Retinal pigment epithelial cell (primary cell): ENCODE data around the gene SHB.

Experiments
- DNase-seq: peaks from one replicate; pipeline ENCODE4 v3.0.0-alpha.2; 2010; ENCODE audit warnings: low read depth
- H3K4me3 ChIP-seq: 2 replicates; pipeline ENCODE4 v1.5.1; 2011; ENCODE audit warnings: mild to moderate bottlenecking, low read length, control low read depth, moderate library complexity
- TF ChIP-seq, protein P1 (sequence below): conservative IDR thresholded peaks from 2 replicates; pipeline ENCODE4 v1.5.1; 2011; ENCODE audit warnings: low read depth, low read length, control low read depth, inconsistent platforms

SHB gene

DNA sequence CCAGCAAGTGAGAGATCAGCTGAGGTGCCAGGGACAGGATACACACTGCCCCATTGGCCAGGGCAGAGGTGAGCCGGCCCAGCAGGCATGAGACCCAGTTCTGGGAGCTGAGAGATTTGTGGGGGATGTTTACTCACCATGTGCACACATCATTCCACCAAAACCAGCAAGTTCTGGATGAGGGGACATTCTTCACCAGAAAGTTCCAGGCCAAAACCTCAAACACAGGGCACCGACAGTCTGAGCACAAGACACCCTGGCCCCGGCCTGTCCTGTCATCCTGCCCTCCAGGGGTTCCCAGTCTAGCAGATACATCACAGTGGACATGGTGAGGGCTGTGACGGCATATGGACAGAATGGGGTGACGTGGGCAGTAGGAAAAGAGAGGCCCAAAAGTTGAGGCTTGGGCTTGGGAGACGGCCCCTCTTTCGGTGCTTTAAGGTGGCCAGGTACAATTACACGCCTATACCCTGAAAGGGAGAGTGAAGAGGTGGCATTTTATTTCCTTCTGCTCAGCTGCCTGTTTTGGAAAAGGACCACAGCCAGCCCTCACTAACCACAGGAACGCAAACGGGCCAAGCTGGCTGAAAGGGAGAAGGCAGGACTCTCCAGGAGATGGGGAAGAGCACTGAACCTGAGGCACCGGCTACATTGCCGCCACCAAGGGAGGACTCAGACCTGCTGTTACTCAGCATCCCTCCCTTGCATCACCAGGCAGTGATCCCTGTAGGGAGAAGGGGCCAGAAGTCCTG, 64.0 kb downstream of the SHB start:
- TF ChIP-seq, protein P1, sequence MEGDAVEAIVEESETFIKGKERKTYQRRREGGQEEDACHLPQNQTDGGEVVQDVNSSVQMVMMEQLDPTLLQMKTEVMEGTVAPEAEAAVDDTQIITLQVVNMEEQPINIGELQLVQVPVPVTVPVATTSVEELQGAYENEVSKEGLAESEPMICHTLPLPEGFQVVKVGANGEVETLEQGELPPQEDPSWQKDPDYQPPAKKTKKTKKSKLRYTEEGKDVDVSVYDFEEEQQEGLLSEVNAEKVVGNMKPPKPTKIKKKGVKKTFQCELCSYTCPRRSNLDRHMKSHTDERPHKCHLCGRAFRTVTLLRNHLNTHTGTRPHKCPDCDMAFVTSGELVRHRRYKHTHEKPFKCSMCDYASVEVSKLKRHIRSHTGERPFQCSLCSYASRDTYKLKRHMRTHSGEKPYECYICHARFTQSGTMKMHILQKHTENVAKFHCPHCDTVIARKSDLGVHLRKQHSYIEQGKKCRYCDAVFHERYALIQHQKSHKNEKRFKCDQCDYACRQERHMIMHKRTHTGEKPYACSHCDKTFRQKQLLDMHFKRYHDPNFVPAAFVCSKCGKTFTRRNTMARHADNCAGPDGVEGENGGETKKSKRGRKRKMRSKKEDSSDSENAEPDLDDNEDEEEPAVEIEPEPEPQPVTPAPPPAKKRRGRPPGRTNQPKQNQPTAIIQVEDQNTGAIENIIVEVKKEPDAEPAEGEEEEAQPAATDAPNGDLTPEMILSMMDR = no peak
- H3K4me3 ChIP-seq = no peak overlapping the region
- DNase-seq = no peak

DNA sequence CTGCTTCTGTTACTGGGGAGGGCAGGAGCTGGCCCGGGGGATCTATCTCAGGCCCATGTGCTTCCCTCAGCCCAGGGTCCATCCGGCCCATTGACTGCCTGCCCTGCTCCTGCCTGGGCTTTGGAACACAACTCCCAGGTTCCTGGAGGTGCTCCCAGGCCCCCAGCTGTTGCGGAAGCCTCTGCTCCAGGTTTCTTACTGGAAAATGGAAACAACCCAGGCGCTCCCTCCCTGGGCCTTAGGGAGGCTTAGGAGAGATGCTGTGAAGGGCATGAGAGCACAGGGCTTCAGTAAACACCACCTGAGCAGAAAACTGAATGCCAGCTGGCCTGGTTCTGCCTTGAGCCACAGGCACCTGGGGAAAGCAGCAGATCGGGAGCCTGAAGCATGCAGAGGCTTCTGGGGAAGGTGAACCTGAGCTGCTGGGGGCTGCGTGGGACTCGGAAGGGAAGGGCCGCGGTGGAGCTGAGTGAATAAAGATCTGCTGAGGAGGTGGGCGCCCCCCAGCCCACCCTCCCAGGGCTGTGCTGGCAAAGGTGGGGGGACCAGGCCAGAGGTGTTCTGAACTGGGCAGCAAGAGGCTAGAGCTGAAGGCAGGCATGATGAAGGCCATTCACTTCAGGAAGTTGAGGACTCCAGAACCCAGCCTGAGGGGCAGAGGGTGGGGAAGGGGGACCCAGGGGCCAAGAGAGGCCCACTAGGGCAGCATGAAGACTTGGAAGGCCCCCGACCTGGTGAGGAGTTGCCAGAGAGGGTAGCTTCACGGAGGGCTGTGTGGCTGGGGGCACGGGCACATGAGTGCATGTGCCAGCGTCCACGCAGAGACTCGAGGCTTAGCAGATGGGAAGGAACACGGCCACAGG, 64.8 kb downstream of the SHB start:
- TF ChIP-seq, protein P1 = no peak

DNA sequence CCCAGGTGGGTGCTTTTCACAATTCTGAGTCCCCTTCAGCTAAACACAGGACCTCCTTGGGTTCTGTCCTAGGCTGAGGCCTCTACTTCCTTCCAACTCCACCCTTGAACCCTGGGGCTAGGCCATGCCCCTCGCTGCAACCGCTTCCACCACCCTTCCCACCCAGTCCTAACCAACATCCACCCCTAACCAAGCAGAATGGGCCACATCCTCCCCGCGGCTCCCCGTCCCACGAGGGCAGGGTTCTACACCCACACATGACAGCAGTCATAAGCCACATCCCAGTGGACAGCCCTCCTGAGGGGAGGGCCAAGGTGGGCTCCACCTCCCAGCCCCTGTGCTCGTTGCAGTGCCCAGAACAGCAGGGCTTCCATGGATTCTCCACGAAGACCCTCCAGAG, 65.8 kb downstream of the SHB start:
- H3K4me3 ChIP-seq = no peak overlapping the region
- TF ChIP-seq, protein P1 = no peak
- DNase-seq = no peak

More for the DNA sequence above, 64.8 kb downstream of the SHB start:
- no peak for DNase-seq
- H3K4me3 ChIP-seq = no peak overlapping the region

DNA sequence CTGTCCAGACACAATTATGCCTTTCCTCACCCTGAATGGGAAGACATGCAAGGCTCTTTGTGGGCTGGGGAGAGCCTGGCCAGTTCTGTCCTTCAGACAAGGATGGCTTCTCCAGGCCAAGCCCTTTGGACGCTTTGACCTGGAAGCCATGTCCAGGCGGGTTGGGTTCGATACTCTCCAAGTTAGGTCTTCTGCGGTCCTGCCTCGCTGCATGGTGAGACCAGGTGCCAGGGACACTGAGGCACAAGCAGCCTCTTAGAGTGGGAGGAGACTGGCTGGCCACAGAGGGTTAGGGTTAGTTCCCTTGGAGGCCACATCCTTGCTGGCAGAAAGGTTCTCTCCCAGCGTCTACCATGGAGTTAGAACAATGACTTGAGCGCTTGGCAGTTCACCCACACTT, 67.6 kb downstream of the SHB start:
- TF ChIP-seq, protein P1 = no peak
- no peak overlapping the region for H3K4me3 ChIP-seq
- DNase-seq = no peak

DNA sequence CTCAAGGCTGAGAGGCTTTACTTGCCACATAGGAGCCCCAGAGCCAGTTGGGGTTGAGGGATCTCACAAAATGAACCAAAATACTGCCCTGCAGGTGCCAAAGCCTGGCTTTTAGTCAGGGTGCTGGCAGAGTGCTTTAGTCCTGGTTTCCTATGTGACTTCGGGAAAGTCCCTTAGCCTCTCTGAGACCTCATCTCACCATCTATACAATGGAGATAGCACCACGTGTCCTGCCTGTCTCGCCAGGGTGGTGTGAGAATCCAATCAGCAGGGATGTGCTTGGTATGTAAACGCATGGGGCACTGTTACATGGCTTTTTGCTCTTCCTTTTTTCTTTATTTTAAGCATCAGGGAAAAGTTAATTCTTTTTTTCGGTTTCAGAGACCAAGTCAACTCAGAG, 68.3 kb downstream of the SHB start:
- DNase-seq = no peak
- no peak overlapping the region for H3K4me3 ChIP-seq
- TF ChIP-seq, protein P1 = no peak

DNA sequence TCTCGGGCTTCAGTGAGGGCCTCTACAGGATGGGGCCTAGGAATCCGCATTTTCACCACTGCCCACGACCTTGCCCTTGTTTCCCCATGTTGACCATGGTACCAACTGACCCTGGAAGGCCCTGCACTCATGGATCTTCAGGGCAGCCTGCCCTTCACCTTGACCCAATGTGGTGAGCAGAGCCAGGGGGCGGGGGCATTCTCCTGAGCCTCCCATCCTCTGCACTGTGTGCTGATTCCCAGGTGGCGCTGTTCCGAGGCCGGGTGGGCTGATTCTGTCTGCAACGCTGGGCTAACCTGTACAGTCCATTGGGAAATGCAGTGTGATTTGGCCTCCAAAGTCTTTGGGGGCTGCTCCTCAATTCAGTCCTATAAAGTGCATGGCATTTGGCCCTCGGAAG, 68.7 kb downstream of the SHB start:
- TF ChIP-seq, protein P1 = peak; percentile 21
- no peak for DNase-seq
- H3K4me3 ChIP-seq = no peak overlapping the region
